Natural killer cell treated with Interleukin-12 subunit alpha and Interleukin-12 subunit beta and Interleukin-15 and Interleukin-18, amount 100 ng/mL, for 72 hours (primary cell): ENCODE measurements around the gene PSMD9. TPM values are rescaled to one million over a fixed set of nuclear protein-coding genes. Genes with fewer than 3 reads are reported as not detected.
"Not testable (repeated sequence)": the region's sequence is repeated elsewhere in the genome, so short reads cannot be mapped to it uniquely, and the experiment has no call there.

Experiments
- ATAC-seq, 2 donors: fragments of 150-1000 bp; cut with Tn5 transposase in 1 of 2; sonication (Bioruptor Pico), chemical (Tn5 transposase) in 1 of 2; 2 replicates each; pipeline ENCODE4 v1.10.0; 2021
- DNase-seq: peaks from one replicate; pipeline ENCODE4 v3.0.0; 2022; ENCODE audit warnings: low spot score
- H3K27ac Mint-ChIP-seq, 2 donors: 1 replicate in 1 of 2; 2 replicates in 1 of 2; pipeline ENCODE4 v1.8.0; 2022; ENCODE audit warnings: mixed read lengths in 2 of 2, mild to moderate bottlenecking in 1 of 2, moderate library complexity in 1 of 2
- H3K27me3 Mint-ChIP-seq, 2 donors: 1 replicate in 1 of 2; 2 replicates in 1 of 2; pipeline ENCODE4 v1.8.0; 2022; ENCODE audit warnings: mixed read lengths in 2 of 2
- H3K36me3 Mint-ChIP-seq: one replicate; pipeline ENCODE4 v1.8.0; 2022; ENCODE audit warnings: mixed read lengths
- H3K4me1 Mint-ChIP-seq, 2 donors: 1 replicate in 1 of 2; 2 replicates in 1 of 2; pipeline ENCODE4 v1.8.0; 2022; ENCODE audit warnings: low read depth in 2 of 2, mixed read lengths in 2 of 2, mild to moderate bottlenecking in 1 of 2
- H3K4me3 Mint-ChIP-seq: one replicate; pipeline ENCODE4 v1.8.0; 2022; ENCODE audit warnings: mixed read lengths
- H3K9me3 Mint-ChIP-seq: 2 replicates; pipeline ENCODE4 v1.8.0; 2022; ENCODE audit warnings: mixed read lengths
- total RNA-seq, 2 donors: library from RNA; stranded (reverse); gene quantifications; one replicate each; pipeline ENCODE4 v1.2.3, GENCODE V29; 2022

PSMD9 gene
- total RNA-seq, 2 donors from 2014 or later = 56.0 to 61.3 TPM

GRCh38 chr12:121918679-121919038 is 30.1 kb downstream of the PSMD9 start:
- Mint-ChIP-seq H3K9me3 (no peaks in the 10 kb centered on the region), H3K27me3 (no peaks in the 10 kb centered on the region), H3K4me3 (peak overlapping the region; percentile 81), H3K36me3 (peaks cover 9% of the 10 kb centered on the region), H3K27ac (peak overlapping the region in 1 of 2 donors; percentile 85), H3K4me1 (peaks cover 13 to 19% of the 10 kb centered on the region in 2 donors)
- DNase-seq = no peak
- no peak for ATAC-seq

GRCh38 chr12:121921066-121921465 is 32.5 kb downstream of the PSMD9 start:
- ATAC-seq = no peak
- H3K27ac Mint-ChIP-seq = no peak overlapping the region
- H3K27me3 Mint-ChIP-seq = peaks cover 0 to 2% of the 10 kb centered on the region in 2 donors
- H3K4me3 Mint-ChIP-seq = no peak overlapping the region
- no peaks in the 10 kb centered on the region for H3K9me3 Mint-ChIP-seq
- DNase-seq = no peak
- H3K36me3 Mint-ChIP-seq = peaks cover 9% of the 10 kb centered on the region
- H3K4me1 Mint-ChIP-seq = peaks cover 15 to 21% of the 10 kb centered on the region in 2 donors

GRCh38 chr12:121925358-121925695 is 36.7 kb downstream of the PSMD9 start:
- DNase-seq (no peak), ATAC-seq (no peak)
- Mint-ChIP-seq H3K9me3 (no peaks in the 10 kb centered on the region), H3K4me3 (no peak overlapping the region), H3K27me3 (peaks cover 0 to 2% of the 10 kb centered on the region in 2 donors), H3K36me3 (no peaks in the 10 kb centered on the region), H3K27ac (peak overlapping the region in 1 of 2 donors; percentile 43), H3K4me1 (peaks cover 6 to 14% of the 10 kb centered on the region in 2 donors)

- Mint-ChIP-seq H3K27me3 (peaks cover 0 to 2% of the 10 kb centered on the region in 2 donors), H3K9me3 (no peaks in the 10 kb centered on the region), H3K36me3 (no peaks in the 10 kb centered on the region), H3K4me3 (no peak overlapping the region), H3K27ac (peak overlapping the region in 1 of 2 donors; percentile 9), H3K4me1 (peaks cover 6 to 9% of the 10 kb centered on the region in 2 donors)
- DNase-seq (no peak), ATAC-seq (no peak)
Measured at GRCh38 chr12:121926874-121927706, 38.5 kb downstream of the PSMD9 start.

- Mint-ChIP-seq H3K4me3 (no peak overlapping the region), H3K36me3 (no peaks in the 10 kb centered on the region), H3K4me1 (peaks cover 6 to 9% of the 10 kb centered on the region in 2 donors), H3K9me3 (no peaks in the 10 kb centered on the region), H3K27me3 (peaks cover 0 to 2% of the 10 kb centered on the region in 2 donors), H3K27ac (no peak overlapping the region)
- no peak for DNase-seq
- ATAC-seq = no peak
Measured at GRCh38 chr12:121927813-121928212, 39.2 kb downstream of the PSMD9 start.

GRCh38 chr12:121929545-121929944 is 41.0 kb downstream of the PSMD9 start:
- ATAC-seq, DNase-seq, H3K9me3 Mint-ChIP-seq, H3K4me1 Mint-ChIP-seq, H3K36me3 Mint-ChIP-seq, H3K27ac Mint-ChIP-seq, H3K4me3 Mint-ChIP-seq, H3K27me3 Mint-ChIP-seq: not testable (repeated sequence)

GRCh38 chr12:121930862-121931261 is 42.3 kb downstream of the PSMD9 start:
- DNase-seq (no peak), ATAC-seq (no peak)
- no peaks in the 10 kb centered on the region for H3K9me3 Mint-ChIP-seq
- no peaks in the 10 kb centered on the region for H3K27me3 Mint-ChIP-seq
- no peak overlapping the region for H3K4me3 Mint-ChIP-seq
- H3K4me1 Mint-ChIP-seq = peaks cover 2 to 5% of the 10 kb centered on the region in 2 donors
- no peaks in the 10 kb centered on the region for H3K36me3 Mint-ChIP-seq
- no peak overlapping the region for H3K27ac Mint-ChIP-seq

GRCh38 chr12:121932176-121932536 is 43.6 kb downstream of the PSMD9 start:
- H3K27me3 Mint-ChIP-seq = no peaks in the 10 kb centered on the region
- no peaks in the 10 kb centered on the region for H3K36me3 Mint-ChIP-seq
- H3K27ac Mint-ChIP-seq = no peak overlapping the region
- no peak overlapping the region for H3K4me3 Mint-ChIP-seq
- ATAC-seq = no peak
- peaks cover 0 to 5% of the 10 kb centered on the region in 2 donors for H3K4me1 Mint-ChIP-seq
- no peaks in the 10 kb centered on the region for H3K9me3 Mint-ChIP-seq
- no peak for DNase-seq

- Mint-ChIP-seq H3K27ac (no peak overlapping the region), H3K4me3 (no peak overlapping the region), H3K9me3 (no peaks in the 10 kb centered on the region), H3K27me3 (no peaks in the 10 kb centered on the region), H3K36me3 (no peaks in the 10 kb centered on the region), H3K4me1 (peaks cover 0 to 5% of the 10 kb centered on the region in 2 donors)
- DNase-seq (no peak), ATAC-seq (no peak)
Measured at GRCh38 chr12:121932914-121933521, 44.4 kb downstream of the PSMD9 start.

GRCh38 chr12:121933522-121934308 is 45.1 kb downstream of the PSMD9 start:
- no peak overlapping the region for H3K4me3 Mint-ChIP-seq
- no peaks in the 10 kb centered on the region for H3K36me3 Mint-ChIP-seq
- ATAC-seq (no peak), DNase-seq (no peak)
- H3K9me3 Mint-ChIP-seq = no peaks in the 10 kb centered on the region
- H3K27ac Mint-ChIP-seq = no peak overlapping the region
- H3K4me1 Mint-ChIP-seq = peaks cover 0 to 5% of the 10 kb centered on the region in 2 donors
- no peaks in the 10 kb centered on the region for H3K27me3 Mint-ChIP-seq

GRCh38 chr12:121934309-121934664 is 45.7 kb downstream of the PSMD9 start:
- Mint-ChIP-seq H3K4me1 (peaks cover 2 to 10% of the 10 kb centered on the region in 2 donors), H3K9me3 (no peaks in the 10 kb centered on the region), H3K36me3 (no peaks in the 10 kb centered on the region), H3K27me3 (no peaks in the 10 kb centered on the region), H3K4me3 (no peak overlapping the region), H3K27ac (no peak overlapping the region)
- DNase-seq = no peak
- ATAC-seq = no peak

- H3K9me3 Mint-ChIP-seq = no peaks in the 10 kb centered on the region
- no peaks in the 10 kb centered on the region for H3K36me3 Mint-ChIP-seq
- H3K4me1 Mint-ChIP-seq = peaks cover 2 to 11% of the 10 kb centered on the region in 2 donors
- H3K27ac Mint-ChIP-seq = no peak overlapping the region
- no peak for ATAC-seq
- H3K4me3 Mint-ChIP-seq = no peak overlapping the region
- H3K27me3 Mint-ChIP-seq = no peaks in the 10 kb centered on the region
- DNase-seq = no peak
Measured at GRCh38 chr12:121937654-121938053, 49.1 kb downstream of the PSMD9 start.

GRCh38 chr12:121939186-121939585 is 50.6 kb downstream of the PSMD9 start:
- no peak overlapping the region for H3K4me3 Mint-ChIP-seq
- H3K36me3 Mint-ChIP-seq = no peaks in the 10 kb centered on the region
- H3K27ac Mint-ChIP-seq = no peak overlapping the region
- no peak for DNase-seq
- H3K27me3 Mint-ChIP-seq = no peaks in the 10 kb centered on the region
- no peaks in the 10 kb centered on the region for H3K9me3 Mint-ChIP-seq
- H3K4me1 Mint-ChIP-seq = peaks cover 2 to 11% of the 10 kb centered on the region in 2 donors
- ATAC-seq = no peak
